IPS DF 6.9 (cell line): ENCODE results near the gene KDSR.

Source experiments
- DNase-seq: peaks from one replicate; pipeline ENCODE4 v3.0.0-alpha.2; 2013; ENCODE audit warnings: low read depth, low spot score
- H3K27ac ChIP-seq: one replicate; pipeline ENCODE4 v1.5.1; 2013; ENCODE audit warnings: low read length, control low read depth
- H3K27me3 ChIP-seq: 2 replicates; pipeline ENCODE4 v1.6.1; 2013; ENCODE audit warnings: mild to moderate bottlenecking, low read length; ENCODE audit not compliant: control insufficient read depth, insufficient read depth
- H3K36me3 ChIP-seq: 2 replicates; pipeline ENCODE4 v1.6.1; 2013; ENCODE audit warnings: low read length; ENCODE audit not compliant: control insufficient read depth, insufficient read depth
- H3K4me1 ChIP-seq: 2 replicates; pipeline ENCODE4 v1.6.1; 2013; ENCODE audit warnings: low read length; ENCODE audit not compliant: control insufficient read depth, insufficient read depth
- H3K4me3 ChIP-seq: 2 replicates; pipeline ENCODE4 v1.5.1; 2013; ENCODE audit warnings: mild to moderate bottlenecking, low read length
- H3K9me3 ChIP-seq: 2 replicates; pipeline ENCODE4 v1.6.1; 2013; ENCODE audit warnings: low read length, inconsistent platforms; ENCODE audit not compliant: control insufficient read depth, insufficient read depth
- WGBS: extraction: QIAGEN DNeasy Blood & Tissue Kit; methylation state at CpG from one replicate; pipeline ENCODE4 v1.1.7; 2013; ENCODE audit warnings: mixed read lengths, missing lambda C conversion rate; ENCODE audit not compliant: insufficient read length, insufficient coverage; 5-methylcytosine and 5-hydroxymethylcytosine counted together

KDSR gene

DNA sequence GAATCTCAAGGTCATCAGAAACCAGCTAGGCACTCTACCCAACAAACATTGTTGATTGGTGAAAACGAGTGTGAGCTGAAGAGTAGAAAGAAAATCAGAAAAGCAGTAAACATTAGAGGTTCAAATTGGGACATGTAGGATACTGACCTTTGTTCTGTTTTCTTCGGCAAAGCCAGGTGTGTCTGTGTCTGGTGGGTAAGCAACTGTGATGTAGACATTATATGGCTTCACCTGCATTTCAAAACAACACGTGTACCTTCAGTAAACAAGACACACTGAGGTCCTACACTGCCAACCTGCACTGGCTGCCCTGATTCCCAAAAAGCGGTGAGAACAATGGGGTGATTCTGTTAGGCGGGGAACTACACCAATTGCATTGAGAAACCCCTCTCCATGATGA lies 22.7 kb downstream of the KDSR start:
- H3K36me3 ChIP-seq, result peaks cover 6% of the 10 kb centered on the region; the same call in 1 of the 2 replicates
- WGBS, result no CpG with 5 or more reads among the region's 5 CpGs
- H3K4me1 ChIP-seq, result no peaks in the 10 kb centered on the region
- no peak overlapping the region for H3K4me3 ChIP-seq
- no peak overlapping the region for H3K27ac ChIP-seq
- H3K9me3 ChIP-seq, result no peaks in the 10 kb centered on the region
- DNase-seq, result no peak
- H3K27me3 ChIP-seq, result no peaks in the 10 kb centered on the region

DNA sequence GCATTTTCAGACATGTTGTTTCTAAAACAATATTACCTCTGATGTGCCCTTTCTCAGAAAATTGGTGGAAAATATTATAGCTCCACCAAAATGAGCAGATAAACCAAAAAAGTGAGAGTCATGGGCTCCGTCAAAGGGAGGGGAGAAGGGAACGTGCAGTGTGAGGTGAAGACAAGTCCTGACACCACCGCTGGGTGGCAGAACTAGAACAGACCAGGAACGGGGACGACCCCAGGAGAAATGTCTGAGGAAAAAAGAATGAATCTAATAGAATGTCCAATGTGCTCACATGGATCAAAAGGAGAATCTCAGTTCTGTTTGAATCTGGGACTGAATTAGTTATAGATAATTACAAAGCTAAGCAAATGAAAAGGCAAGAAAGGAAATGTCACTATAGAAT lies 24.8 kb downstream of the KDSR start:
- no CpG with 5 or more reads among the region's 5 CpGs for WGBS
- no peak overlapping the region for H3K4me3 ChIP-seq
- DNase-seq, result no peak
- H3K4me1 ChIP-seq, result no peaks in the 10 kb centered on the region
- peaks cover 13% of the 10 kb centered on the region; the same call in 1 of the 2 replicates for H3K36me3 ChIP-seq
- no peak overlapping the region for H3K27ac ChIP-seq
- H3K27me3 ChIP-seq, result no peaks in the 10 kb centered on the region
- no peaks in the 10 kb centered on the region for H3K9me3 ChIP-seq

DNA sequence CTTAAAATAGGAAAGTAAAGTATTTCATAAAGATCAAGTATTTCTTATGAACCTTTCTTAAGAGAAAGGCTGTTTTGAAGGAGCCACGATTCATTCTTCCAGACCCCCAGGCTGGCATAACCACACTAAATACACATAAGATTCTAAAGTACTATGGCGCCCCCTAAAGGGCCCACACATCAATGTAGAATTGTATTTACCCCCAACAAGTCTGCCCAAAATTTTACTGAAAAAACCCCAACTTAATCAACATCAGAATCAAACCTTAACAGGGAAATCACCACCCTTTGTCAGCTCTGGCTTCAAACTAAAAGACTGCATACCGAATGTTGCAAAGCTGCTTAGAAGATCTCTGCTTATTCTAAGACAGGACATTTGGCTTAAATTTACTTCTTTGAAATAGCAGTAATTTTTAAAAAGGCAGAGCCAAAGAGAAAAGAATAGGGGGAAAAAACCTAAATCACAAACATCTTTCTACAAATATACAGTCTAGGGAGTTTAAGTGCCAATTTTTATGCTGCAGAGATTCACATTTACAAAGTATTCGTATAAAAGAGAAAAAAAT lies 27.0 kb downstream of the KDSR start:
- no peak for DNase-seq
- Histone ChIP-seq H3K27me3 (no peaks in the 10 kb centered on the region), H3K36me3 (peaks cover 17% of the 10 kb centered on the region; the same call in 1 of the 2 replicates), H3K9me3 (no peaks in the 10 kb centered on the region), H3K4me1 (no peaks in the 10 kb centered on the region), H3K4me3 (no peak overlapping the region), H3K27ac (no peak overlapping the region)
- no CpG with 5 or more reads among the region's 4 CpGs for WGBS

DNA sequence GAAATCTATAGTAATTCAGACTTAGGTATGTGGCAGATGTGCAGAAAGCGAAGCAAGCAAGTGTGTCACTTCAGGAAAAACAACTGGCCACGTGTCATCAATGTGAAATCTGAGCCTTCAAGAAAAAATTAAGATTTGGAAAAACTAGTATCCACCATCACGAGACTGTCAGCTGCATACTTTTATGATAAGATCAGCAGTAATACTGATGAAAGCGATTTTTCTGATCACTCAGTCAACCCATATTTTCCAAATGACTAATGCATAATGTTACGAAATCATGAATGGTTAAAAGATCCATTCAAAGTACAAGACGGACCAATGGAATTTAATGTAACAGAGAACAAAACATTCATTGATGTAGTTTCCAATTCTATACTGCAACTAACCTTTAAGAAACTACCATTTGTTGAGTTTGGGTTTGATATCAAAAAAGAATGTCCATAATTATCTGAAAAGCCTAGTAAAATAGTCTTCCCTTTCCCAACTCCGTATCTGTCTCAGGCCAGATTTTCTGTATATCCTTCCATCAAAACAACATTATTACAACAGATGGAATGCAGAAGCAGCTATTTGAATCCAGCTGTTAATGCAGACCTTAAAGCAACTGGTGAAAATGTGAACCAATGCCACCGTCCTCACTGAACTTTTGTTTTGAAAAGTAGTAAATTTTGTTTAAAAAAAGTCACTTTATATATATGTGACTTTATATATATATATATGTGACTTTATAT lies 30.5 kb downstream of the KDSR start:
- no peak overlapping the region for H3K4me3 ChIP-seq
- H3K4me1 ChIP-seq, result no peaks in the 10 kb centered on the region
- no CpG with 5 or more reads among the region's 8 CpGs for WGBS
- no peak for DNase-seq
- H3K27me3 ChIP-seq, result no peaks in the 10 kb centered on the region
- H3K27ac ChIP-seq, result no peak overlapping the region
- H3K9me3 ChIP-seq, result no peaks in the 10 kb centered on the region
- H3K36me3 ChIP-seq, result peaks cover 18% of the 10 kb centered on the region; the same call in 1 of the 2 replicates

DNA sequence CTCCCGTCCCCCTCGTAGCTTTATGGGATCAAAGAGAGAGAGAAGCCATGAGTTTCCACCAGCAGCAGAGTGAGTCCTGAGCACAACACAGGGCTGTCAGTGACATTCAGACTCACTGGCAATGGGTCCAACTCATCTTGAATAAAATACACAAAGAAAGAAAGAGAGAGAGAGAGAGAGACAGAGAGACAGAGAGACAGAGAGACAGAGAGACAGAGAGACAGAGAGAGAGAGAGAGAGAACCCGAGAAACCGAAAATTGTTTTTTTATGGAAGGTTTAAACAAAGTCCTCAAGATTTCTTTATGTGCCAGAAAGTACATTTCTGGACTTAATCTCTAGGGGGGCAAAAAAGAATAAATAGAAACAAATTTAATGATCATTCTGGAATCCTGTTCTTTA lies 35.9 kb downstream of the KDSR start:
- H3K27ac ChIP-seq, result no peak overlapping the region
- no CpG with 5 or more reads among the region's 4 CpGs for WGBS
- H3K36me3 ChIP-seq, result peaks cover 11% of the 10 kb centered on the region; the same call in 1 of the 2 replicates
- H3K4me3 ChIP-seq, result no peak overlapping the region
- no peaks in the 10 kb centered on the region for H3K27me3 ChIP-seq
- H3K9me3 ChIP-seq, result no peaks in the 10 kb centered on the region
- no peak for DNase-seq
- no peaks in the 10 kb centered on the region for H3K4me1 ChIP-seq

DNA sequence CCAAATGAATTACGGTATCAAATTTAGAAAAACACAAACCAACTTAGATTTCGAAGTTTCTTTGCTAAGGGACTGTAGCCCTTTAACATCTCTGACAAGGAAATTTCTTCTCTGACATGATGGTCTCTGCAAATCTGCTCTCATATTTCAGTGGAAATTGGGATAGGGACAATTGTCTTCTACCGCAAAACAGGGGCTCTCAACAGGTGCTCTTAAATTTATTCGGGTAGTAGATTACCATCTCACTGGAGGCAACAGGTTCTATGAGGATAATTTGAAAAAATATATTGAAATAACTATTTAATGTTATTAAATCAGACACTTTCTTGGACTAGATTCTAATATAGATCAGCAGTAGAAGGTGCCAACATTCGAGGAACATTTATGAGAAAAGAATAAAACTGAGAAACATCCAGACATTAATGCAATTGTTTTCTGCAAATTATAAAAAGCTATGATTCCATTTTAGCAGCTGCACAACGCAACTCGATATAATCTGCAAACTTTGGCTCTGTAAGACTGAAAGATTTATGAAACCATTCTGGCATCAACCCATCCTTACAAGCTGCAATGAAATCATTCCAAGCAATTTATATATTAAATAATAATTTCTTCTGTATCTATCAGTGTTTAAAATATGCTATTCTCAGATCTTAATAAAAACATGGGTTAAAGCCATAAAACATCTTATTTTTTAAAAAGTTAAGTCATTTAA lies 37.4 kb downstream of the KDSR start:
- Histone ChIP-seq H3K27ac (no peak overlapping the region), H3K4me1 (no peaks in the 10 kb centered on the region), H3K36me3 (peaks cover 6% of the 10 kb centered on the region; the same call in 1 of the 2 replicates), H3K4me3 (no peak overlapping the region), H3K9me3 (no peaks in the 10 kb centered on the region), H3K27me3 (no peaks in the 10 kb centered on the region)
- no peak for DNase-seq
- WGBS, result no CpG with 5 or more reads among the region's 7 CpGs

DNA sequence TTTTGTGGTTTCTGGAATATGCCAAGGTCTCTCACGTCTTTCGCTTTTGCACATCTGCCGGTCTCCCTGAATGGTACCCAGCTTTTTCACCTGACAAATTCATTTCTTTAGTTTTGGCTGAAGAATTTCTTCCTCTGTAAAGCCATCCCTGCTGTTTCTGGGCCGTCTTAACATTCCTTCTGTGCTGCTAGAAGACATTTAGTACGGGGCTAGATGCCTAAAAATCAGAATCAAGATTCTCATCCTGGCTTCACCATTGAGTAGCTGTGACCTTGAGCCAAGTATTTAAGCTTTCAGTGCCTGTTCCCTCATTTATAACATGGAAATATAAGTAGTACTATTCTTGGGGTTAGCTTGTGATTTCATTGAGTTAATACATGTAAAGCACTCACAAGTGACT lies 41.0 kb downstream of the KDSR start:
- Histone ChIP-seq H3K27me3 (no peaks in the 10 kb centered on the region), H3K27ac (no peak overlapping the region), H3K4me3 (no peak overlapping the region), H3K9me3 (no peaks in the 10 kb centered on the region), H3K36me3 (no peaks in the 10 kb centered on the region), H3K4me1 (peaks cover 2% of the 10 kb centered on the region; the same call in 1 of the 2 replicates)
- no peak for DNase-seq
- no CpG with 5 or more reads among the region's 5 CpGs for WGBS

DNA sequence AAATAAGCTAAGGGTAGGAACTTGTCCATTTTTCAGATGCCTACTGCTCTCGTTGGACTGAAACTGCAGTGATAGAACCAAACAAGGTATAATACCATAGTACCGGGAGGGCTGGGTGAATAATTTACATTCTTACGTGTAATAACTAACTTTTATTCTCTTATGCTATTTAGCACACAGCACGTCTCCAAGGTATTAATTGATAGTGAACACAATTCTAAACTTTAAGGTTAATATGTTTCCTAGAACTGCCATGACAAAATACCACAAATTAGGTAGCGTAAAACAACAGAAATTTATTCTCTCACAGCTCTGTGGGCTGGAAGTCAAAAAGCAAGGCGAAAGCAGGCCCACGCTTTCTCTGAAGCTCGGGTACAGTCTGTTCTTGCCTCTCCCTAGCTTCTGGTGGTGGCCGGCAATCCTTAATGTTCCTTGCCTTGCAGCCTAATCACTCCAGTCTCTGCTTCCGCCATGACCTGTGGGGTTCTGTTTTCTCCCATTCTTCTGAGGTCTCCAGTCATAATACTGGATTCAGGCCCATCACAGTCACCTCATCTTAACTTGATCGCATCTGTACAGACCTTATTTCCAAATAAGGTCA lies 41.8 kb downstream of the KDSR start:
- no peak for DNase-seq
- Histone ChIP-seq H3K27ac (no peak overlapping the region), H3K4me1 (peaks cover 2% of the 10 kb centered on the region; the same call in 1 of the 2 replicates), H3K27me3 (no peaks in the 10 kb centered on the region), H3K9me3 (no peaks in the 10 kb centered on the region), H3K4me3 (no peak overlapping the region), H3K36me3 (no peaks in the 10 kb centered on the region)
- WGBS, result no CpG with 5 or more reads among the region's 11 CpGs

DNA sequence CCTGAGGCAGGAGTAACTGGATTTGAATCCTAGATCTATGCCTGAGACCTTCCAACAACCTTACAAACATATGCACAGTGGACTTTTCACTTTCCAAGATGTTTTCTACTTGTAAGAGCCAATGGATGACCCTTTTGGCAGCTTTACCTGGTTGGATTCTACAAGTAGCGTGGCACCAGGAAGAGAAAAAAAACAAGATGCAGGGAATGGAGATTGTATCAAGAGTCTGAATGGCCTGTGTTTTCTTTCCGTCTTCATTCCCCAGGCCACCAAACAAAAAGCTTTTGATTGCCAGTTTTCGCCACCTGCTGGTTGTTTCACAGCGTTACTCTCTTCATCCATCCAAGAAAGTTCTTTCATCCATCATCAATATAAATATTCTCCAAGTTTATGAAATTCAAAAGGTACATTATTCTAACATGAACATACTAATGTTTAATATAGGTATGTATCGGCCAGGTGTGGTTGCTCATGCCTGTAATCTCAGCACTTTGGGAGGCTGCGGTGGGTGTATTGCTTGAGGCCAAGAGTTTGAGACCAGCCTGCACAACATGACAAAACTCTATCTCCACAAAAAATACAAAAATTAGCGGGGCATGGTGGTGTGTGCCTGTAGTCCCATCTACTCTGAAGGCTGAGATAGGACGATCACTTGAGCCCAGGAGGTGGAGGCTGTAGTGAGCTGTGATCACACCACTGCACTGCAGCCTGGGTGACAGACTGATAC lies 43.9 kb downstream of the KDSR start:
- Histone ChIP-seq H3K36me3 (no peaks in the 10 kb centered on the region), H3K9me3 (no peaks in the 10 kb centered on the region), H3K27ac (no peak overlapping the region), H3K4me3 (no peak overlapping the region), H3K4me1 (peaks cover 2% of the 10 kb centered on the region; the same call in 1 of the 2 replicates), H3K27me3 (peaks cover 8% of the 10 kb centered on the region; the same call in 1 of the 2 replicates)
- no CpG with 5 or more reads among the region's 8 CpGs for WGBS
- no peak for DNase-seq

DNA sequence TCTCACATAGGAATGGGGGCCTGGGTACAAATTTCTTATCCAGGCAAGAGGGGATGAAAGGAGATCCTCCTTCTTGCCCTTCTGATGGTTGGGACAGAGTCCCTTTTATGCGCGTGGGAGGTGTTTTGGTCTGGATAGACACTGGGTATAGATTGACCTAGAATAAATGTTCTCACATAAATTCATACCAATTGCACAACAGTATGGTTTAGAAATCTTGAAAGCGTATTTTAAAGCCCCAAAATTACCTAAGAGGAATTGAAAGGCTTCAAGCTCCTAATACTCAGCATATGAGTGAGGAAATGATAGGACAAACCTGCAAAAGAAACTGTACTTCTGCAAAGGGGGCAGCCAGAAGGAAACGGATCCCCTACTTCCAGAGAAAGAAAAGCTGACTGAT lies 44.8 kb downstream of the KDSR start:
- no peak overlapping the region for H3K27ac ChIP-seq
- H3K4me1 ChIP-seq, result peaks cover 2% of the 10 kb centered on the region; the same call in 1 of the 2 replicates
- no peak overlapping the region for H3K4me3 ChIP-seq
- no peak for DNase-seq
- H3K9me3 ChIP-seq, result no peaks in the 10 kb centered on the region
- H3K27me3 ChIP-seq, result peaks cover 10% of the 10 kb centered on the region; the same call in 1 of the 2 replicates
- WGBS, result no CpG with 5 or more reads among the region's 4 CpGs
- H3K36me3 ChIP-seq, result no peaks in the 10 kb centered on the region
